Measurements from ENCODE around the gene ULK4. TPM values are rescaled to one million over a fixed set of nuclear protein-coding genes. Genes with fewer than 3 reads are reported as not detected.

The ULK4 gene
- total and polyA plus RNA-seq, 2 of the 4 experiments (the other 2 are of a cell fraction), result 2.7 to 5.0 TPM

DNA sequence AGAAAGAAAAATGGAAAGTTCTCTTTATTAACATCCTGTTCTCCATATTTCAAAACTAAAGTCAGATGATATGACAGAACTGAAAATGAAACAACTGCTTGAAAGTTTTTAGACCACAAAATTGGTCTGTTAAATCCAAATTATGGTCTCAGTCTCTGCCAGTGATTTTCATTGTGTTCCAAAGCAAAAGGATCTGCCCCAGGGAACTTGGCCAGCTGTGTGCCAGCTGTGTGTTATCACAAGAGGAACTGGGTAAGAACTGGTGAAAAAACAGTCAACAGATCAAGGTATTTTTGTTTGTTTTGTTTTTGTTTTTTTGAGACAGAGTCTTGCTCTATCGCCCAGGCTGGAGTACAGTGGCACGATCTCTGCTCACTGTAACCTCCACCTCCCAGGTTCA is 439.3 kb downstream of the ULK4 start:
- TF ChIP-seq MXI1 (IDR thresholded peaks at IDR 0.05; ENCODE audit: borderline replicate concordance, low read depth, low read length) (no peak), CHD1 (IDR thresholded peaks at IDR 0.05; ENCODE audit: low read depth, low read length) (no peak), SMC3 (IDR thresholded peaks at IDR 0.05; ENCODE audit: low read depth, low read length) (no peak), RAD21 (IDR thresholded peaks at IDR 0.05; ENCODE audit: low read length) (no peak)
- TF ChIP-seq, protein P1, sequence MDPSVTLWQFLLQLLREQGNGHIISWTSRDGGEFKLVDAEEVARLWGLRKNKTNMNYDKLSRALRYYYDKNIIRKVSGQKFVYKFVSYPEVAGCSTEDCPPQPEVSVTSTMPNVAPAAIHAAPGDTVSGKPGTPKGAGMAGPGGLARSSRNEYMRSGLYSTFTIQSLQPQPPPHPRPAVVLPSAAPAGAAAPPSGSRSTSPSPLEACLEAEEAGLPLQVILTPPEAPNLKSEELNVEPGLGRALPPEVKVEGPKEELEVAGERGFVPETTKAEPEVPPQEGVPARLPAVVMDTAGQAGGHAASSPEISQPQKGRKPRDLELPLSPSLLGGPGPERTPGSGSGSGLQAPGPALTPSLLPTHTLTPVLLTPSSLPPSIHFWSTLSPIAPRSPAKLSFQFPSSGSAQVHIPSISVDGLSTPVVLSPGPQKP (IDR thresholded peaks at IDR 0.05; ENCODE audit: borderline replicate concordance, low read depth, low read length), result no peak

More for the DNA sequence above, 439.3 kb downstream of the ULK4 start:
- no peak overlapping the region for H3K9ac ChIP-seq (ENCODE audit: low read depth, low read length)
- no peaks in the 10 kb centered on the region for H4K20me1 ChIP-seq (ENCODE audit: insufficient read depth, low read length)
- no peaks in the 10 kb centered on the region for H3K9me1 ChIP-seq (ENCODE audit: insufficient read depth, low read length)
- H2AK5ac ChIP-seq (ENCODE audit: low read depth, low read length), result no peak overlapping the region
- no peaks in the 10 kb centered on the region for H3K79me1 ChIP-seq (ENCODE audit: low read depth in 1 of 2, low read length in 2 of 2)
- H2BK120ac ChIP-seq (ENCODE audit: low read depth, low read length), result no peak overlapping the region
- intact Hi-C loops (cut with micrococcal nuclease) (no loop called here), in situ Hi-C loops (cut with MboI; ENCODE audit: low sequenced_read_pairs) (no loop called here), dilution Hi-C loops (cut with HindIII; ENCODE audit: low sequenced_read_pairs, unreplicated experiment) (no loop called here)
- H2BK15ac ChIP-seq (ENCODE audit: low read depth, low read length), result no peak overlapping the region
- H2AFZ ChIP-seq (replicated peaks; ENCODE audit: low read length, poor library complexity), result no peak overlapping the region
- H2BK20ac ChIP-seq (ENCODE audit: low read depth, low read length), result no peak overlapping the region
- no peak overlapping the region for H2AK9ac ChIP-seq (replicated peaks; ENCODE audit: low read depth, low read length, poor library complexity)
- no peaks in the 10 kb centered on the region for H3K27me3 ChIP-seq (ENCODE audit: control insufficient read depth, insufficient read depth, low read length)
- BruUV-seq (replicated peaks), result no TSS peak
- H3K56ac ChIP-seq (ENCODE audit: extremely low read depth, insufficient read depth, low read length), result no peak overlapping the region
- H3K27ac ChIP-seq (ENCODE audit: insufficient read depth, low read length), result no peak overlapping the region
- ChIA-PET CTCF (interaction anchor here (0.7 to 0.8 kb wide), 2 partner anchors 10 to 480 kb away, joined by 3 to 4 read pairs; no protein-coding TSS in a partner anchor), POLR2A (ENCODE audit: unreplicated experiment) (no interaction called here)
- no peak overlapping the region for H4K5ac ChIP-seq (ENCODE audit: low read depth, low read length)
- H3K4me2 ChIP-seq (ENCODE audit: low read depth, low read length), result no peak overlapping the region
- WGBS, 2 experiments (ENCODE audit: extremely low coverage in 2 of 2, insufficient read length in 1 of 2), result no CpG with 5 or more reads among the region's 2 CpGs
- no peak overlapping the region for H3K14ac ChIP-seq (replicated peaks; ENCODE audit: low read depth, low read length)
- H3K36me3 ChIP-seq (ENCODE audit: control insufficient read depth, insufficient read depth, low read length), result no peaks in the 10 kb centered on the region
- H3K23ac ChIP-seq (ENCODE audit: low read depth, low read length), result no peak overlapping the region
- no peaks in the 10 kb centered on the region for H3K4me1 ChIP-seq (ENCODE audit: control insufficient read depth, insufficient read depth, low read length)
- H3K18ac ChIP-seq (ENCODE audit: low read depth, low read length), result no peak overlapping the region
- DNase-seq (no peak), ATAC-seq (ENCODE audit: low read depth) (no peak)
- H4K8ac ChIP-seq (ENCODE audit: low read depth in 2 of 2, low read length in 2 of 2), result no peak overlapping the region
- no peak overlapping the region for H3K4me3 ChIP-seq (ENCODE audit: insufficient read depth, low read depth, low read length)
- no peak overlapping the region for H4K91ac ChIP-seq (ENCODE audit: insufficient read depth, low read depth, low read length)
- H3K9me3 ChIP-seq (ENCODE audit: control insufficient read depth, insufficient read depth, low read length), result no peaks in the 10 kb centered on the region
- no peak overlapping the region for H3K4ac ChIP-seq (ENCODE audit: low read depth, low read length)
- H2BK5ac ChIP-seq (ENCODE audit: low read depth, low read length, poor library complexity, severe bottlenecking), result no peak overlapping the region
